NCI-H526 treated with DMSO at 0.1 percent for 48 hours (cell line): Measurements from ENCODE around the gene DCC.
"Not testable (repeated sequence)": the region's sequence is repeated elsewhere in the genome, so short reads cannot be mapped to it uniquely, and the experiment has no call there.

ENCODE experiments used
- DNase-seq: peaks from one replicate; lab custom pipeline; 2025; lab: John Stamatoyannopoulos, UW

The DCC gene

DNA sequence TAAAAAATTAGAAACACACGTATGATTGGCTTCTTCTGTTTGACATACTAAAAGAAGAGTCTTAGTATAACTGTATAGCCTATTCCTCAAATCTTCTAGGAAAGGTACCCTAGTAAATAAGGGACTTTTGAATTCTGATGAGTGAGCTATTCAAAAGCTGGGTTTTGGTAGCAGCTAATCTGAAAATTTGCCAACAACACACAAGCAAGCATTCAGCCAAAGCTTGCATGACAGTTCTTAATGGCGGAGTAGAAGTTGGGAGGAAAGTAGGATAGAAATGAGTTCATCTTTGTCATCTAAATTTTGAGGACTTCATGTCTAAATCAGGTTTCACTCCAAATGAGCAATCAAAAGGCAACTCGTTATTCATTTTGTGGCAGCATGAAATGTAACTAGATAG lies 1071.5 kb downstream of the DCC start:
- no peak for DNase-seq

DNA sequence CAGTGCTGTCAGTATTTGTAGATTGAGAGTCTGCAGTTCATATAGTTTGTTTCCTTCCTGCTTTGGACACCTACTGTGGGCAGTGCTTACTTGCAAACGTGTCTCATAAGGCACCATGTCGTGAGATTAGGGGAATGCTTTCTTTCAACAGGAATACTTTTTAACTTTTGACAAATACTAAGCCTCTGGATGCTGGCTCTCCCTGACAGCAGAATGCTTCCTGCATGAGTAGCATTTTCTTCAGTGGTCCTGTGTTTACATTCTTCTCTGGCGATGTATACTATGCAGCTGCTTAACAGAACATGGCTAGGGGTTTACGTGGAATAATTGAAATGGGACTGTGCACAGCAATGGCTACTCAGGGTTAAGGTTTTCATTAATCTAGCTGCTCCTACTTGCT lies 1077.0 kb downstream of the DCC start:
- no peak for DNase-seq

DNA sequence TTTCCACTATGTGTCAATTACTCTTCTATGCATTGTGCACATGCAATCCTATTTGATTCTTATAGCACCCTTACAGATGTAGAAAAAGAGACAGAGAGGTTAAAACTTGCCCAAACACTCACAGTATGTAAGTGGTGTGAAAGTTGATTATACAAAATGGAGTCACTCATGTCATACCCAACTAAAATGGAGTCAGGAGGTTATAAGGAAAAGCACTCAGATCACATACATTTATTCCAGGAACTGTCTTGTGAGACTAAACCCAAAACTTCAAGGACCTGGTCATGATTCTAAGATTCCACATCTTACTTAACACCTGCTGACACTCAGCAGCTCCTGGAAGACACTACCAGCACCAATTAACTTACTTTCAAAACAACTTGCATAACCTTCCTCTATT lies 1081.9 kb downstream of the DCC start:
- no peak for DNase-seq

DNA sequence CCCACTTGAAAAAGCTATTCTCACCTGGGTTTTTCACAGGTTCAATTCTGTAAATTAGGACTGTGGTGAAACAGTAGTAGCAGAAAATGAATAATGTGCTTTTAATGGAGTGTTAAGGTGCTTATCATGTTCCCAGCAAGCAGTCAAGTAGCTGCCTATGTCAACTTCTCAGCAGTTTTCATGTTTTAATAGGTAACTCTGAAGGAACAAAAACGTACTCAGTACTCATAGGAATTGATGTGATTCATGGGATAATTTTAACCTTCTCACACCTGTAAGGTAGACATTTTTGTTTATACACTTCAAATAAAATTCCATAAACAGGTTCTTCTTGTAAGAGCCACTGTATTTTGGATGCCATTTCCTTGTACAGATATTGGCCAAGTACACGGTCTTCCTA lies 1082.9 kb downstream of the DCC start:
- DNase-seq, result no peak

DNA sequence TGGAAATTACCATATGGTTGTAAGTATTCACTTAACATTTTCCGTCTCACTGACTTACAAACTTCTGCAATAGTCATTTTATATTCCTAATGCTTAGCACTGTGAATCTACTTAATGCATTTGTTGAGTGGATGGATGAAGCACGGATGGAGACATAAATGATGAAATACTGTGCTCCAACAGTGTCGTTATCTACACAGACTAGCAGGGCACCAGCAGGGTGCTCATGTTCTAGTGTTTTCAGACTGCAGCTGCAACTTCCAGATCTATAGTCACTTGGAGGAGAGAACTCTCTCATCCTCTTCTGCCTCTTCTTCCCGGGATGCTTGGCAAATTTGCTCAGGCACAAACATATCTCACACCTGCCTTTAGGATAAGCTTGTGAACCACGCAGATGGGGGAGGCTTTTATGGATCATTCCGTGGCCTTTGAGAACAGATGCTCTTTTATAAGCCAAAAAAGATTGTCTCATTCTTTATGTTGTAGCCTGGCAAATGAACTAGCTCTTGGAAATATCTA lies 1086.7 kb downstream of the DCC start:
- DNase-seq, result no peak

DNA sequence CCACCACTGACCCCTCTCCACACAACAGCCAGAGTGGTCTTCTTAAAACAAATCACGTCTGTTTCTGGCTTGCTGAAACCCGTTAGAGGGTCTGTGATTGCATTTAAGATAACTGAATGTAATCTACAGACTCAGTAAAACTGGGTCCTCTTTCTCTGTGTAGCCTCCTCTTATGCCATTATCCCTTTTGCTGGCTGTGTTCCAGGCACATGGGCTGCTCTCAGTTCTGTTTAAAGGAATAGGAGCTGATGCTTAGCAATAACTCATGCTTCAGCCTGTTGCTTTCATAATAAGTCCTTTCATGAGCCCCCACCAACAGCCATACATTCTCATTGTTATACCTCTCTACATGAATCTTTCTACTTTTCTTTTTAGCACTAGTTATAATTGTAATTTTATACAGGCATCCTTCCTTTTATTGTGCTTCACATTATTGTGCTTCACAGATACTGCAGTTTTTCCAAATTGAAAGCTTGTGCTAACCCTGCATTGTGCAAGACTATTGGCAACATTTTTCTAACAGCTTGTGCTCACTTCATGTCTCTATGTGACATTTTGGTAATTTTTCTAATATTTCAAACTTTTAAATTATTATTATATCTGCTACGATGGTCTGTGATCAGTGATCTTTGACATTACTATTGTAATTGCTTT lies 1101.9 kb downstream of the DCC start:
- DNase-seq, result no peak

DNA sequence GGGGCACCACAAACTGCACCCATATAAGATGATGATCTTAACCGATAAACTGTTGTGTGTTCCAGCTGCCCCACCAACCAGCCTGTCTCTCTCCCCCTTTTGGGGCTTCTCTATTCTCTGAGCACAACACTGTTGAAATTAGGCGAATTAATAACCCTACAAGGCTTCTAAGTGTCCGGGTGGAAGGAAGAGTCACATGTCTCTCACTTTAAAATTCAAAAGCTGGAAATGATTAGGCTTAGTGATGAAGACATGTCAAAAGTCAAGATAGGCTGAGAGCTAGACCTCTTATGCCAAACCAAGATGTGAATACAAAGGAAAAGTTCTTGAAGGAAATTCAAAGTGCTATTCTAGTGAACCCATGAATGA lies 1102.4 kb downstream of the DCC start:
- DNase-seq, result no peak

DNA sequence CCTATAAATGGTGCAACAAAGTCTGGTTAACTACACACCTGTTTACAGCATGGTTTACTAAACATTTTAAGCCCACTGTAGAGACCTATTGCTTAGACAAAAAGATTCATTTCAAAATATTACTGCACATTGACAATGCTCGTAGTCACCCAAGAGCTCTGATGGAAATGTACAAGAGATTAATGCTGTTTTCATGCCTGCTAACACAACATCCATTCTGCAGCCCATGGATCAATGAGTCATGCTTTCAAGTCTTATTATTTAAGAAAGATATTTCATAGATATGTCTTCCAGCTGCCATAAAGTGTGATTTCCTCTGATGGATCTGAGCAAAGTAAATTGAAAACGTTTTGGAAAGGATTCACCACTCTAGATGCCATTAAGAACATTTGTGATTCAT lies 1103.3 kb downstream of the DCC start:
- DNase-seq, result no peak

DNA sequence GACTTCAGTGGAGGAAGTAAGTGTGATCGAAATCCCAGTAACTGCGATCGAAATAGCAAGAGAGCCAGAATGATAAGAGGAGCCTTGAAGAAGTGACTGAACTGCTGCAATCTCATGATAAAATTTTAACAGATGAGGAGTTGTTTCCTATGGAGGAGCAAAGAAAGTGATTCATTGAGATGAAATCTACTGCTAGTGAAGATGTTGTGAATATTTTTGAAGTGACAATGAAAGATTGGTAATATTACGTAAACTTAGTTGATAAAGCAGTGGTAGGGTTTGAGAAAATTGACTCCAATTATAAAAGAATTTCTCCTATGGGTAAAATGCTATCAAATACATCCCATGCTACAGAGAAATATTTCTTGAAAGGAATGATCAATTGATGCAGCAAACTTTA lies 1103.8 kb downstream of the DCC start:
- no peak for DNase-seq

DNA sequence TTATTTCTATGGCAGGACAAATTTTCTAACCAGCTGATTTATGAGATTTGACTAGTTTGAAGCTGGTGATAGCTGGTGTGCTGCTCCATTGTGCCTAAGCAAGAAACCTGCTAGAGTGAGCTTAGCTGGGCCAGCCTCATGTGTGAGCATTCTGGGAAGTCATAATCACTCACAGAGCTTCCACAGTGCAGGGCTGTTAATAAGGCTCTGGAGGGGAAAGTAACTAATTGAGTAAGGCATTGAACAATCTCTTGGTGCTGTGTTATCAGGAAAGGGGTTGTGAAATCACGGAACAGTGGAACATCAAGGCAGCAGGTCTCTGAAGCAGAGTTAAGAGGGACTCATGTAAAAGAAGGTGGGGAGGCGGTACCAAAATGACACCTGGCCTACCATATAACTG lies 1111.9 kb downstream of the DCC start:
- DNase-seq, result no peak

DNA sequence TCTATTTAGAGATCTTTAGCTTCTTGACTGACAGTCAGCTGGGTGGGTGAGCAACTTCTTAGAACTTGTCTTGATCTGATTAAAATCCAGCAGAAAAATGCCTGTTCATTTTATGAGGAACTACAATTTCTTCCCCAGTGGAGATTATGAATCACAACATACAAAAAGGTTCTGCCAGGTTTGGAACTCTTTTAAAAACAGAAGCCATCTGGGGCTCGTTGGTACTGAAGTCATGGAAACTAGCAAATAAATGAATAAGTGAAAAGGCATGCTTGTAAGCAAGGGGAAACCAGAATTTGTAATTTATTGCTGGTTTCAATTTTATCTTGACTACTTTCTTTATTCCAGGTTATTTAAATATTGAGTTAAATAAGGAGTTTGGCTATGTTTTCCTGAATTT lies 1117.1 kb downstream of the DCC start:
- no peak for DNase-seq

DNA sequence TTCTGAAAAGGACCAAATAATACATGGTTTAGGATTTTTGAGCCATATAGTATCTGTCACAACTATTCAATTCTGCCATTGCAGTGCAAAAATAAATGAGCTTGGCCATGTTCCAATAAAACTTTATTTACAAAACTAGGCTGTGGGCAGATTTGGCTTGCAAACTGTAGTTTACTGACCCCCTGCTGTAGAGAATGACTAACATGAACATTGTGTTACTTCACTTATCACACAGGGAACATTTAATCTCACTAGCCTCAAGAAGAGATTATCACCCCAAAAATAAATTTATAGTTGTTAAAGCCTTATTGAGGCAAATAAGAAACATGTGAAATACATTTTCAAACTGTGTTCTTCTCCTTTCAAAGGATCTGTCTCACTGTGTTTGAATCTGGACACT lies 1118.3 kb downstream of the DCC start:
- no peak for DNase-seq

DNA sequence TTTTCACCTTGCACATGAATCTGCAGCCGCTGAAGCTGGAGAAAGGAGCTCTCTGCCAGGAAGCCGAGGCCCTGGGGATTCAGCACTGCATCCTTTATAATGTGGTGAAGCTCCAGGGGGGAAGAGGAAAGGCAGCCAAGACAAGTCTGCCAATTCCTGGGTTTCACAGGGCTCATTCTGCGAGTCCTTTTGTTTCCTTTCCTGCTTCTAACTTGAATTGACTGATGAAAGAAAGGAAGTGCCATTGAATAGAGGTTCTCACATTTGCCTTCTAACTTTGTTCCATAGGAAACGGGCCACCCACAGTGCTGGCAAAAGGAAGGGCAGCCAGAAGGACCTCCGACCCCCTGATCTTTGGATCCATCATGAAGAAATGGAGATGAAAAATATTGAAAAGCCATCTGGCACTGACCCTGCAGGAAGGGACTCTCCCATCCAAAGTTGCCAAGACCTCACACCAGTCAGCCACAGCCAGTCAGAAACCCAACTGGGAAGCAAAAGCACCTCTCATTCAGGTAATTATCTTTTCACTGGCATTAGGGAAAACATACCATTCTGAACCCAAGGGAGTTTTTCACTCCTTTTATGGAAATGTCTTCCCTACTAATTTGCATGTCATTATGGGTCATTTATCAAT lies 1119.1 kb downstream of the DCC start:
- no peak for DNase-seq

DNA sequence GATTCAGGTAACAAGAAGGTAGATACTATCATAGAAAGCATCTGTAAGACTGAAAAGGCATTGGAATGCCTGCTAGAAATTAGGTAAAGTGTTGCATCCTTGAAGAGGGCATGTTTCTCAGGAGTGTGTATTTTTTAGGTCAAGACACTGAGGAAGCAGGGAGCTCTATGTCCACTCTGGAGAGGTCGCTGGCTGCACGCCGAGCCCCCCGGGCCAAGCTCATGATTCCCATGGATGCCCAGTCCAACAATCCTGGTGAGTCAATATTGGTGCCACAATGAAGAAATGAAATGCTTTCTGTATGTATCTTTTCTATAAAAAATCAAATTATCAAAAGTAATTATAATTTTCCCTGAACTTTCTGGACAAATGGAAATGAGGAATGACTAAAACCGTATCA lies 1127.8 kb downstream of the DCC start:
- DNase-seq, result no peak

DNA sequence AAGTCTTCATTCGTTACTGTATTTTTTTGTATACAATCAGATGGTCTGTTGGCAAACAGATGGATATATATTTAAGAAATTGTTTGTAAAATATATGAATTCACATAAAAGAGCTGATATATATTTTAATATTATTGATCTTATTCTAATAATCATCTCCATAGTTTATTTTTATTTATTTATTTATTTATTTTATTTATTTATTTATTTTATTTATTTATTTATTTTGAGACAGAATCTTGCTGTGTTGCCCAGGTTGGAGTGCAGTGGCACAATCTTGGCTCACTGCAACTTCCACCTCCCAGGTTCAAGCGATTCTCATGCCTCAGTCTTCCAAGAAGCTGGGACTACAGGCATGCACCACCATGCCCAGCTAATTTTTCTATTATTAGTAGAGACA lies 1128.2 kb downstream of the DCC start:
- DNase-seq, result not testable (repeated sequence)

DNA sequence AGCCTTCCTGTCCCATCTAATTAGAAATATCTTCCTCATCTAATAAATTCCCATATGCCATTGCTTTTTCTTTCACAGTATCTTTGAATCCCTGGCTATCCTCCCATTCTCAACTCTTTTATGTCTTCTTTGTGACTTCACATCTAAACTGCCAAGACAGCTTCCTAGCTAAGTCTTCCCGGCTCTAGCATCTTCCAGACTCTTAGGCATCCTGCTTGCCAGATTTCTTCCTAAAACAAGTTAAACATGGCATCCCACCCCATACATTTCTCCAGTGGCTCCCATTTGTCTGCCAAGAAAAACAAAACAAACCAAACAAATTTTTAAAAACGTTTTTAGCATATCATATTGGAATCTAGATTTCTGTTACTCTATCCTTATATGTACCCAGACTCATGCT lies 1132.5 kb downstream of the DCC start:
- no peak for DNase-seq

DNA sequence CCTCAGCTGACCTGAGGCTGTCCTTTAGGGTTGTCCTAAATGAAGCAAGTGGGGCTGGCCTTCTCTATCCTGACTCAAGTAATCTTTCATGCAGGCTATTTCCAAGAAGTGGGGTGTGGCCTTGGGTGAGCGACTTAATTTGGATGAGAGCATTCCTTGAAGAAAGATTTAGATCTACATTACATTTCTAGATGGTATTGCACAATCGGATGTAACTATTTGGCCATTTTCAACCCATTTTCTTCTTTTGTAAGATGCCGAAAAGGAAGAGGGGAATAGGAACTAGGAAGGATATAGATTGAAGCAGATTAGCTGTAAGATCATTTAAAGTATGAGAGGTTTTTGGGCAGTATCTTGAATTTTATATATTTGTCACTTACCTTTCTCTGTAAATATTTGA lies 1138.2 kb downstream of the DCC start:
- DNase-seq, result no peak

DNA sequence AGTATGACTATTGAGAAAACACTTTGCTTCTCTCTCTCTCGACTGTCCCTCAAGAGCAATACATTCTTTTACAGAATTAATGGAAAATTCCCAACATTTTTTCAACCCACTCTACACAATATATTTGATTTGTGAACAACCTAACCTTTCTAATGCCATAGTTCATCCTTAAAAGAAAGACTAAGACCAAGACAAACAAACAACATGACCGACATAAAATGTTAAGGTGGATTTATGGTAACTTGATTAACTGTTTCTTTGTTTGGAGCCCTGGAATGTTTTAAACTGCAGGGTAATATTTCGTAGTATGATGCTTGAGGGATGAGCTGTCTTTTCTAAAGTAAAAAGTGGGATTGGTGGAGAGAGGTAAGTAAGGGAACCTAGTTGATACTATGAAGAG lies 1146.3 kb downstream of the DCC start:
- DNase-seq, result no peak

DNA sequence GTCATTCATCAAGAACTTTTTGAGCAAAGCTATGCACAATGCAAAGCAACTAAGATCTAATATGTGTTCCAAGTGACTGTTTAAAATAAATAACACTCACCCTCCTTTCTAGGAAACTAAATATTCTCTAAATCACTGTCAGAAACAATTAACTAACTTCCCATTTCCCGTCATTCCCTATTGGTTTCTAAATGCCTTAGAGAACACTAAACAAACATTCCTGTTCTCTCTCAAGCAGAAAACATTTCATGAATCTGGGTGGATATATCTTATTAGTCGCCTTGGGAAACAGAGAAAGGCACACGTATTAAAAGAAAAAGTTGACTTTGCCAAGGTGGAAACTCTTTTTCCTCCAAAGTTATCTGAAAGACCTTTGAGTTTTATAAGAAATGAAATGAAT lies 1149.3 kb downstream of the DCC start:
- no peak for DNase-seq

DNA sequence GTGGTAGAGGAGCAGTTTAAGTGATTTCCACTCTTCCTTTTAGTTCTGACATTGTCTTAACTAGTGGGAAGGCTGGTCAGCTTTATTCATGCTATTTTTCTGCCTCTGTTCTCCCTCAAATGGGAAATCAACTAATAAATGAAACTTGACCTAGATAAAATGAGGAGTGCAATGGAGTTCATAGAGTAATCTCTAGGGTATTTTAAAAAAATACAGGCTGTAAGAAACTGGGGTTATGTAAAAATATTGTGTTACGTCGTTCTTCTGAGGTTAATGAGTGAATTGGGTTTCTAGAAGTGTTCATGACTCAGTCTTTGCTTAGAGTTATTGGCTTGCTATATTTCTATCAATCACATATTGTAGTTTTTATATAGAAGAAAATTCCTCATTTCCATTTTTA lies 1150.0 kb downstream of the DCC start:
- no peak for DNase-seq

DNA sequence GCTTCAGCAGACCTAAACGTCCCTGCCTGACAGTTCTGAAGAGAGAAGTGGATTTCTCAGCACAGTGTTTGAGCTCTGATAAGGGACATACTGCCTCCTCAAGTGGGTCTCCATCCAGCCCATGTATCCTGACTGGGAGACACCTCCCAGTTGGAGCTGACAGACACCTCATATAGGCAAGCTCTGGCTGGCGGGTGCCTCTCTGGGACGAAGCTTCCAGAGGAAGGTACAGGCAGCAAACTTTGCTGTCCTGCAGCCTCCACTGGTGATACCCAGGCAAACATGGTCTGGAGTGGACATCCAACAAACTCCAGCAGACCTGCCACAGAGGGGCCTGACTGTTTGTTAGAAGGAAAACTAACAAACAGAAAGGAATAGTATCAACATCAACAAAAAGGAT lies 1156.0 kb downstream of the DCC start:
- no peak for DNase-seq

DNA sequence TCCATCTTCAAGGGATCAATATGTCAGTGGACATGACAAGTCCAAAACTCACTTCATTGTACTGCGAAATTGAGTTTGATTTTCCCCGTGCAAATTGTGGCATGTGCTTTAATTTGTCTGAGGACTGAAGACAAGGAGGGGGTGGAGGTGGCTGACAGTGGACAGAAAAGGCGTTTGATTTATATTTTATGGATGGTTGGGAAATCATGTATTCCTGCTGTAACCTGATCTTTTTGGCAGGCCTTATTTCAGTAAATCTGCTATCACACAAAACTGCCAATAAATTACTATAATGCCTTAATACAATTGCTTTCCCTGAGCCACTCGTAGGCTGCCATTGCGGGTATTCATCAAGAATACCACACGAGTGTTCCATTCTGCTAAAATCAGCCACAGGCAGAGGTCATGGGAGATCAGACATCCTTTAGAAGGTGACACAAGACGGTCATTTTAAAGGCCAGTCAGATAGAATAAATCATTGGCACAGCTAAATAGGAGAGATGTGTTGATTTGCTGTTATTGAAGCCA lies 1164.0 kb downstream of the DCC start:
- DNase-seq, result no peak

DNA sequence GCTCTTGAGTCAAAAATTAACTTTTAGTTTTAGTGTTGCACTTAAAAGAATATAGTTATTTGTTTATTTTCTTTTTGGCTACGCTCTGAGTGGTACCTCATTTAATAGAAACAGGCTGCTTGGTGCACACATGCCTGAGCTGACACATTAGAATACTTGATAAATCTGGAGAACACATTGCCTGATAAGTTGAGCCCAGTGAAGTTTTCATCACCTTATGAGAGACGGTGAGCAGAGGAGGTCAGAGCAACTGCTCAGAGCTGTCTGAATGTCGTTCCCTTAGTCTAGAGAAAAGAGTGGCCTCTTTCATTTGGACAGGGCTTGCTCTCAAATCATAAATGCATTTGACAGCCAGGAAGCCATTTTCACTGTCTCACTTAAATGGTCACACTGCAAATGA lies 1168.5 kb downstream of the DCC start:
- DNase-seq, result no peak

DNA sequence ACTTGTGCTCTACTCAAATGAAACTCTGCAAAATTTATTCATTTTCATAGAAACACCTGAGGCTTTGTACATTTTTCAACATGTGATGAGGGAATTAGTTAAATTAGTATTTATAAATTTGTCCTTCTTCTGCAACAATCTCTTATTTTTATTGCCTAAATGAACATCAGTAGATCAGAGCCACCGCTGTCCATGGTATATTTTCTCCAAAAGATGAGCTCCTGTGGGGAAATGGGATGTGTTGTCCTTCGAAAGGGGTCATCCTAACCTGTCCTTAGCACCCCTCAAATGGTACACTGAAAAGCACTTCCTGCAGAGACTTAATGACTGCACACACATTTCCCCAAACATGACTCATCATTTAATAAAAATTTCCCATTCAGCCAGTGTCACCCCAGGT lies 1169.9 kb downstream of the DCC start:
- DNase-seq, result no peak
